Fibroblast of peridontal ligament (primary cell): ENCODE data around the gene LRRC63.
"Not testable (repeated sequence)": the region's sequence is repeated elsewhere in the genome, so short reads cannot be mapped to it uniquely, and the experiment has no call there.

ENCODE experiments used
- DNase-seq: peaks from one replicate; pipeline ENCODE4 v3.0.0-alpha.2; 2010; ENCODE audit errors: extremely low read depth

LRRC63 gene

DNA sequence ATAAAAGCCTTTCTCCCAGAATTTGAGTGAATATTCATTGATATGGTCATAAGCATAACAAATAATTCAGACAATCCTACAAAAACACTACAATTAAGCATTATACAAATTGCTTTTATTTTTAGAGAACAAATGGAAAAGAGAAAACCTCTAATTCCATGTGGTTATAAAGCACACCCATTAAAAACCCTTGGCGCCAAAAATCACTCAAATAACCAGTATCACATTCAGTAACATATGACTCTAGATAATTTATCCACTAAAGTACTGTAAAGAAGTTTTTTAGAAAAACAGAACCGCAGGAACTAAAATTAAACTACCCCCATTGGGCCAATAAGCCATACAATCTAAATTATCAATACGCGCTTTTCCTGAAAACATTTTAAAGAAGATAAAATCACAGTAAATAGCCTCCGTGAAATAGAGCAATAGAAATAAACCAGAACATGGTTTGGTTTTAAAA, 30.3 kb upstream of the LRRC63 start:
- DNase-seq = no peak

DNA sequence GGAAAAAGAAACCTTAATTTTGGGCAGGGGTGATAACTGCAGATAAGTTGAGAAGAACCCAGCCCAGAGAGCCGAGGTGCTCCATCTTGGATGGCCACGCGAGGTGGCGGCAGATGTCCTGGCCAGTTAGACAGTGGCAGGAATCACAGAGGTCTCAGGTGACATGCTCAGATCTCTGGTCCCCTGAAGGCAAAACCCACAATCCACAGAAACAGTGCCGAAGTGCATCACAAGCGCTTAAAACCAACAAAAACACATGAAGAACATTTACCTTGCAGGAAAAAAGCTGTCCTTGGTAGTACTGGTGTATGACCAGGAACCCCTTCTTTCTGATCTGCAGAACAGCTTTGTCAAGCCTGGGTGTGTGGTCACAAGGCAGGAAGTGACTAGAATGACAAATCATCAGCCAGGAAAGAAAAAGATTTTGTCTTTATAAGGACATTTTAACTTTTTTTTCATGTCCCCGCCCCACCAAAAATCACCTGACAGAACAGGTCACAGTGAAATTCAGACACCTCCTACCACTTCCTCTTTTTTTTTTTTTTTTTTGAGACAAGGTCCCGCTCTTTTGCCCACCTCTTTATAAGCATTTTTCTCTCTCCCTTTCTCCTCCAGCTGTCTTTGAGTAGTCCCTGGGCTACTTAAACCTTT, 29.8 kb upstream of the LRRC63 start, which contains the start of gene LCP1:
TSS of gene LCP1 (minus strand) at position 338 of the 651 bp plus-strand sequence. CDS start 22,515 bp downstream, outside the sequence.
- DNase-seq = no peak

GRCh38 chr13:46182491-46182877, 29.2 kb upstream of the LRRC63 start:
- DNase-seq = no peak

DNA sequence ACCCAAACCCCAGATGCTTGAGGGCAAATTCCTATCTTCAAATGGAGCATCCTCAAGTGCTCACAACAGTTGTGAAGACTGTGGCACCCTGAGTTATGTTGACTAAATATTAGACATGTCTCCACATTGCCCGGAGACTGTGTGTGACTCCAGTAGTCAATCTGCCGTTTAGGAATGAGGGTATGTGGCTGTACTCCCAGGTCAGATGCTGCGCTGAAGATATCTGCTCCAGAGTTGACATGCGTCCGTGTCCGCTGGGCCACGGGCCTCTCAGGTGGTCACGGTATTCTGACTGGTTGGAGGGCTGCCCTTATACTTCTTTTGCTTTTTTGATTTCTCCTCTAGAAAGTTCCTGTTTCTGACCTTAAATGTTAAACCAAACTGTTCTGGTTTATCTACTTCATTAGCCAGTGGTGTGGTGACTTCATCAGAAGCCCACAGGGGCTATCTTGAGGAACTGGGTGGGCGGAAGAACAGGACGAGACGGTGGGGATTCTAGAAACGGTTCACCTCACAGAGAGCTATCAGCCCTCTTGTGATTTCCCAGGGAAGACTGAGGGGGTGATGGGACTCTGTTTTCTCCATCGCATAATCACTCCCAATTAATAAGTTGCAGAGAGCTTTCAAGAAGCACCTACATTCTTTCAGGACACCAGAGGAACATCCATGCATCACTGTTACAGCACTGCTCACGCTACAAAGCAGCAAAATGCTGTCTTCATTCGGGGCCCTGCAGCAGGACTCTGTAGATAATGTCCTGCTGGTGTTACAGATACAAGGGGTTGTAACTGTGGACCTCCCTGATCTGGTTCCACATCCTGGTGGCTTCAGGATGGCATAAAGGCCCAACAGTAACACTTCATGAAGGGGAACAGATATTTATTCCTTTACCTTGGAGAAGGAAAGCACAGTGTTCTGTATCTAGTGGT, 28.4 kb upstream of the LRRC63 start:
- no peak for DNase-seq

DNA sequence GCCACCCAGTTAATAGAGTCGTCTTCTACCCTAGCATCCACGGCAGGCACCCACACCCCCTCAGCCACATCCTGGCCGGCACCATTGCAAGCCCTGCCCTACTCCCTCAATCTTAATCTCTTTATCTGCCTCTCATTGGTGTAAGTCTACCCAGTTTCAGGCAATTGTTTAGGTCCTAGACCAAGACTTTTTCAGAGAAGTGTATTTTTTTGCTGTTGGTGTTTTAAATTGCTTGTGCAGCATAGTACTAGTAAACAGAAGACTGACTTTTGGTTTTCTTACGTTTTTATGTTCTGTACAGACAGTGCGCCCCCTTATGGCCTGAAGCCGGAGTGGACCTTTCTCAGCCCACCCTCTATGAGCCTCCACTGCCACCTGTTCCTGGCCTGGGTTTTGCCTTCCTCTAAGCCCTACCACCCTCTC, 27.4 kb upstream of the LRRC63 start:
- no peak for DNase-seq

DNA sequence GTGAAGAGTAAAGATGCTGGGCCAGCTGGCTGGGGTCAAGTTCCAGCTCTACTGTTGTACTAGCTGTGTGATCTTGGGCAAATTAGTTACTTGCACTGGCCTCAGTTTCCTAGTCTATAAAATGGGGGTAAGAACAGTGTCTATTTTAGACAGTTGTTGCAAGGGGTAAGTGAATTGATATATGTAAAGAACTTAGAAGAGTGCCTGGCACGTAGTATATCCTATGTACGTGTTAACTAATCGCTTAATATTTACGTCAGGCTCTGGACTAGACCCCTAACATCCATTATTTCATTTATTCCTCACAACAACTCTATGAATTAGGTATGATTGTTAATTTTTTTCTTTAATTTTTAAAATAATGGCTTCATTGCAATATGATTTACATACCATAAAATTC, 26.1 kb upstream of the LRRC63 start:
- DNase-seq = no peak

- DNase-seq = no peak
Observed at GRCh38 chr13:46192412-46192811, 19.3 kb upstream of the LRRC63 start.

DNA sequence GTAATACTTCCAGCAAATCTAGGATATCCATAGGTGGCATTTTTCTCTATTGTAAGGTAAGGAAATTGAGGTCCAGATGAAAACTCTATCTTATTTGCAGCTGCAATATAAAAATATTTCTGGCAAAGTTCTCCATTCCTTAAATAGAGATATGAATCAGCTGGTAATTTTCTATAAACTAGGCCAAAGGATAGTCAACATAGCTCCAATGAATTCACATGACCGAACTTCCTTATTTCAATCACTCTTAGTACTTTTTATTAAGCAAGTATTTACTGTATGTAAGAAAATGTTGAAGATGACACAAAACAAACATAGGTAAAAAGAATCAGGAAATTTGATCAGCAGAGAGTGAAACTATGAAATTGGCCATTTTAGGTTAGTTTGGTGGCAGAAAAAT, 16.7 kb upstream of the LRRC63 start:
- DNase-seq = no peak

DNA sequence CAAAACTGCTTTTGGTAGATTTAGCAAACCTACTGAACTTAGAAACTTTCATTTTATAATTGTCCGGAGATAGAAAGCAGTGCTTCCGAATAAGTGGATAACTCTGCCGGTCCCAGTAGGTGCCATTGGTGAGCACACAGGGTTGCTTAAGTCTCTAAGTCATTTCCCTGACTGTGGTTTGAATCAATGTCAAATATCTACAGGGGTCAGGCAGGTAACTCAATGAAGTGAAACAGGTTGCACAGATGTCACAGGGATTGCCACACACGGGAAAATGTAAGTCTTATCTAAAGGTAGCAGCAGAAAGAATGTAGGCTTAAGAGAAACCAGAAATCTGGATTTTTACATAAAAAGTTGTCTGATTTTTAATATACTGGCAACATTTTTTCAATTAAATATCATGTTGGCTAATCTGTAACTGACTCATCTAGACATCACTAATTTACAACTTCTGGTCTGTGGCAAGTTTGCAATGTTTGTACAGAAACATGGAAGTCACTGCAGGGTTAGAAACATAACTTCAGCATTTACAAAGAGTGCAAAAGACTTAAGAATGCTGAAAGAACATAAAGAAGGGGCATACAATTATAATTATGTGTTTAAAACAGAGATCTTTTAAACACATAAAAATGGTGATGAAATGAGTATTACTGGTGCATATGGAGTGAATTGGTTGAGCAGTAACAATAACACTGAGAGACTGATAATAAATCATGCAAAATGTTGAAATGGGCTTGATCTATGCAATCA, 14.3 kb upstream of the LRRC63 start:
- no peak for DNase-seq

- no peak for DNase-seq
Observed at GRCh38 chr13:46198696-46199193, 13.0 kb upstream of the LRRC63 start.

DNA sequence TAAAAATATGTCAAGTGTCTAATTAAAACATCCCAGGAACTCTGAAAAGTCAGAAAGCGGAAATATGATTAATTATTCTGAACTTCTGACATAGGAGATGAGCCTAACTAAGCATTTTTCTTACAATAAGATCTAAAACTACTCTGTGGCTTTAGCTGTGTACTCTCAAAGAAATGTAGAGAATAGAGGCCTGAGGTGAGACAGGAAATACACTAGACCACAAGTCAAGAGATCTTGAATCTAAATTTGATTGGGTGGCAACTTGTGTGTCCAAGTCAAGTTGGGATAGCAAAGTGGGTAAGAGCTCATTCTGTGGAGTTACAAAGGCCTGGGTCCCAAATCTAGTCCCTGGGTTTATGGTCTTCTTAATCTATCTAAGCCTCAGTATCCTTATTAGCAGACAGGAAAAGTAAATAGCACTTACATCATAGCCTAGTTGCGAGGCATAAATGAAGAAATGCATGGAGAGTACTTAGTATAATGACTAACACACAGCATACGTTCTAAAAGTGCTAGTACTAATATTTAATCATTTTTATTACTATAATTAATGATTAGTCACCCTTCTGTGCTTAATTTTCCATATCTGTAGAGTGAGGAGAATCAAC, 9.4 kb upstream of the LRRC63 start:
- no peak for DNase-seq

- DNase-seq = no peak
Observed at GRCh38 chr13:46202966-46203365, 8.8 kb upstream of the LRRC63 start.

DNA sequence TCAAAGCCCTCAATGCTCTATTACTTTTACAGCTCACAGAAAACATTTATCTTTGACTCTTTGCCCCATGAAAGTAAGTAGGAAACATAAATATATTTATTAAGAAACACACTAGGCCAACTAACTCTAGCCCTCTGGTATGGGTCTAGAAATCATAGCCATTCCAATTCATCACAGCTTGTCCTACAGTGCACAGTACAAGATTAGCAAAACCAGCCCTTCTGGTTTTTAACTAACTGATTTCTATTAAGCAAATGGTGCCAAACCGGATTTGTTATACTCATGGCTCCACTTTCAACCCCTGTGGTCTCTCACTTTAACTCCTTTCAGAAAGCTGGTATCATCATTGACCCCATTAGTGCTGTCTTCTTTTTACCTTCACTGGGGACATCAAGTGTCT, 5.6 kb upstream of the LRRC63 start:
- DNase-seq = no peak

- DNase-seq = no peak
Observed at GRCh38 chr13:46207828-46208227, 3.9 kb upstream of the LRRC63 start.

- DNase-seq = no peak
Observed at GRCh38 chr13:46210362-46211083, 1.2 kb upstream of the LRRC63 start.

DNA sequence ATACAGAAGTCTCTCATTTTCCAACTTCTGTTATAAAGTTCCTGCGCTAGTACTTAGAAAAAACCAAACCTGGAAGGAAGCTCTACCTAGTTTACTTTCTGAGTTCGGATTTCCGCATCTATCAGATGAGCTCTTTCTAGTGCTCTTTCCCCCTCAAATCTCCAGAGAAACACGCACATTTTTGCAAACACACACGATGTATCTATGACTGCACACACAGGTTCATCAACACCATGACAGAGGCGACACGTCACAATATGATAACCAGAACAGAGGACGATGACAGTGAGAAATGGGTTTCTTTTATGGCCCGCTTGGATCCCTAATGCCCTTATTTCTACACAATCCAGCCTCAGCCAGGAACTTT, 629 bp upstream of the LRRC63 start:
- DNase-seq = no peak

- DNase-seq = no peak
Observed at GRCh38 chr13:46213242-46213641, 1.5 kb downstream of the LRRC63 start.

- DNase-seq = not testable (repeated sequence)
Observed at GRCh38 chr13:46214741-46215140, 3.0 kb downstream of the LRRC63 start.

- DNase-seq = not testable (repeated sequence)
Observed at GRCh38 chr13:46220234-46220633, 8.5 kb downstream of the LRRC63 start.

- no peak for DNase-seq
Observed at GRCh38 chr13:46229251-46229650, 17.5 kb downstream of the LRRC63 start.

DNA sequence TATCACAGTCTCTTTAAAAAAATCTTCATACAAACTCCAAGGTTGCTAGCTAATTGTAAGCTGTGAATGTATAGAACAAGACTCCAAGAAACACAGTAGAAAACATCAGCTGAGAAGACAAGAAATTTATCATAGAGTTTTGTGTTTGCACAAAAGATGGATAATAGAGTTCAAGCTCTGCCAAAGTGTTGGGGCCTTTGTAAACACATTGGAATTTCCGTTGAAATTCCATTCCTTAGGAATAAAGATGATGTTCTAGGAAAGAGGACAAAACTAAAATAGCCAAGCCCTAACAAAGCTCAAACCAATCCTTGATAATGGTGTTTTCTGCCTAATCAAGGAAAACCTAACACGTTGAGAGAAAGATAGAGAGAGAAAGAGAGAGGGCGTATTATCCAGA, 20.6 kb downstream of the LRRC63 start:
- DNase-seq = peak; percentile 1
